Brain microvascular endothelial cell (primary cell): Measurements from ENCODE around the gene CHCHD4.

Source experiments
- DNase-seq: peaks from one replicate; pipeline ENCODE4 v3.0.0-alpha.2; 2020
- H3K27ac ChIP-seq: fragments of 250-450 bp; sonication (Bioruptor Pico); 2 replicates; pipeline ENCODE4 v1.5.1; 2020; ENCODE audit warnings: mild to moderate bottlenecking, moderate library complexity
- H3K27me3 ChIP-seq: fragments of 250-450 bp; sonication (Bioruptor Pico); replicated peaks from 2 replicates; pipeline ENCODE4 v1.5.1; 2020; ENCODE audit warnings: mild to moderate bottlenecking
- H3K36me3 ChIP-seq: fragments of 250-450 bp; sonication (Bioruptor Pico); replicated peaks from 2 replicates; pipeline ENCODE4 v1.5.1; 2020; ENCODE audit warnings: mild to moderate bottlenecking
- H3K4me3 ChIP-seq: 2 replicates; pipeline ENCODE4 v1.5.1; 2011; ENCODE audit warnings: low read depth, mild to moderate bottlenecking, control low read depth, low read length, moderate library complexity
- CTCF ChIP-seq: IDR thresholded peaks from 2 replicates; pipeline ENCODE4 v1.5.1; 2011; ENCODE audit warnings: low read depth, mild to moderate bottlenecking, moderate library complexity, low read length, control low read depth, inconsistent platforms; ENCODE audit errors: missing control alignments
- in situ Hi-C: cut with HindIII; loops from 2 replicates; pipeline ENCODE4 v1.10.0; 2017; ENCODE audit warnings: low sequenced_read_pairs, low pct_ligation_motif_present

CHCHD4 gene

DNA sequence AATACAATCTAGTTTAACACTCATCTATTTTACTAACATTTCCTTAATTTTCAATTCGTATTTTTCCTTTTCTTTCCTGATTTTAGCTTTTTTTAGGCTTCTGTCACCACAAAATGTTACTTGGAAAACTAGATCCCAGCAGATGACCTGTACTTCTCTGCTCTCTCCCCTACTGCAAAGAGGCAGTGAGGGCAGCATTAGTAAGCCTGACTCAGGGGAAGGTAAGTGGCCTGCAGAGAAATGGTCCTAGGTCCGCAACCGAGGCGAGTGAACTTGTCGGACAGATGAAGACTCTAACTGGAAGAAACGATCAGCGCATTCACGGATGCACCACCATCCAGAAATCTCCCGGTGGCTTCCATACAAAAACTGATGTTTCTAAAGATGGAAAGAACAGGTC is 20.6 kb upstream of the CHCHD4 start:
- no peak for TF ChIP-seq CTCF

GRCh38 chr3:14144423-14145075 is 19.9 kb upstream of the CHCHD4 start:
- no peak for TF ChIP-seq CTCF
- in situ Hi-C loops: no loop called here
- Histone ChIP-seq H3K36me3 (peaks cover 13% of the 10 kb centered on the region), H3K4me3 (peak overlapping the region; percentile 39), H3K27ac (peak overlapping the region; percentile 99), H3K27me3 (no peaks in the 10 kb centered on the region)
- DNase-seq: peak; percentile 98

More for the DNA sequence above, 20.6 kb upstream of the CHCHD4 start:
- no peaks in the 10 kb centered on the region for H3K27me3 ChIP-seq
- peaks cover 13% of the 10 kb centered on the region for H3K36me3 ChIP-seq
- in situ Hi-C loops: no loop called here
- no peak overlapping the region for H3K4me3 ChIP-seq
- H3K27ac ChIP-seq: peak overlapping the region; percentile 99
- DNase-seq: peak; percentile 39

GRCh38 chr3:14143271-14144225 is 18.9 kb upstream of the CHCHD4 start:
- DNase-seq: peak; percentile 94
- Histone ChIP-seq H3K36me3 (peaks cover 13% of the 10 kb centered on the region), H3K4me3 (no peak overlapping the region), H3K27ac (peak overlapping the region; percentile 99), H3K27me3 (no peaks in the 10 kb centered on the region)
- in situ Hi-C loops: no loop called here
- no peak for TF ChIP-seq CTCF

- in situ Hi-C loops: no loop called here
- H3K27me3 ChIP-seq: no peaks in the 10 kb centered on the region
- no peak overlapping the region for H3K4me3 ChIP-seq
- no peak for DNase-seq
- H3K27ac ChIP-seq: peak overlapping the region; percentile 99
- no peak for TF ChIP-seq CTCF
- peaks cover 15% of the 10 kb centered on the region for H3K36me3 ChIP-seq
These were observed 18.0 kb upstream of the CHCHD4 start for GRCh38 chr3:14142567-14143270.

DNA sequence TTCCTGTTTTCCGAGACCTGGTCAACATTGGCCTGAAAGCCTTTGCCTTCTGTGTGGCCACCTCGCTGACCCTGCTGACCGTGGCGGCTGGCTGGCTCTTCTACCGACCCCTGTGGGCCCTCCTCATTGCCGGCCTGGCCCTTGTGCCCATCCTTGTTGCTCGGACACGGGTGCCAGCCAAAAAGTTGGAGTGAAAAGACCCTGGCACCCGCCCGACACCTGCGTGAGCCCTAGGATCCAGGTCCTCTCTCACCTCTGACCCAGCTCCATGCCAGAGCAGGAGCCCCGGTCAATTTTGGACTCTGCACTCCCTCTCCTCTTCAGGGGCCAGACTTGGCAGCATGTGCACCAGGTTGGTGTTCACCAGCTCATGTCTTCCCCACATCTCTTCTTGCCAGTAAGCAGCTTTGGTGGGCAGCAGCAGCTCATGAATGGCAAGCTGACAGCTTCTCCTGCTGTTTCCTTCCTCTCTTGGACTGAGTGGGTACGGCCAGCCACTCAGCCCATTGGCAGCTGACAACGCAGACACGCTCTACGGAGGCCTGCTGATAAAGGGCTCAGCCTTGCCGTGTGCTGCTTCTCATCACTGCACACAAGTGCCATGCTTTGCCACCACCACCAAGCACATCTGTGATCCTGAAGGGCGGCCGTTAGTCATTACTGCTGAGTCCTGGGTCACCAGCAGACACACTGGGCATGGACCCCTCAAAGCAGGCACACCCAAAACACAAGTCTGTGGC is 17.1 kb upstream of the CHCHD4 start:
- no peak overlapping the region for H3K27ac ChIP-seq
- in situ Hi-C loops: no loop called here
- H3K36me3 ChIP-seq: peaks cover 20% of the 10 kb centered on the region
- TF ChIP-seq CTCF: no peak
- DNase-seq: no peak
- no peak overlapping the region for H3K4me3 ChIP-seq
- H3K27me3 ChIP-seq: no peaks in the 10 kb centered on the region
